ENCODE results near the gene INPP5A.

Gene INPP5A

GRCh38 chr10:132556994-132557441 lies 19.4 kb downstream of the INPP5A start:
- Histone ChIP-seq H3K4me3 (ENCODE audit: low read length) (no peak overlapping the region), H3K36me3 (ENCODE audit: control insufficient read depth, insufficient read depth, low read length, severe bottlenecking) (no peaks in the 10 kb centered on the region), H3K9ac (ENCODE audit: low read length) (no peak overlapping the region), H3K27me3 (replicated peaks; ENCODE audit: control insufficient read depth, insufficient read depth, low read length) (no peaks in the 10 kb centered on the region), H3K9me3 (ENCODE audit: control insufficient read depth, low read length) (no peaks in the 10 kb centered on the region), H3K4me1 (ENCODE audit: control insufficient read depth, insufficient read depth, low read length) (no peaks in the 10 kb centered on the region)
- no peak for DNase-seq (ENCODE audit: low read depth)

GRCh38 chr10:132557696-132558515 lies 20.3 kb downstream of the INPP5A start:
- no peaks in the 10 kb centered on the region for H3K4me1 ChIP-seq (ENCODE audit: control insufficient read depth, insufficient read depth, low read length)
- H3K9ac ChIP-seq (ENCODE audit: low read length) = no peak overlapping the region
- no peaks in the 10 kb centered on the region for H3K36me3 ChIP-seq (ENCODE audit: control insufficient read depth, insufficient read depth, low read length, severe bottlenecking)
- no peaks in the 10 kb centered on the region for H3K9me3 ChIP-seq (ENCODE audit: control insufficient read depth, low read length)
- no peak for DNase-seq (ENCODE audit: low read depth)
- no peaks in the 10 kb centered on the region for H3K27me3 ChIP-seq (replicated peaks; ENCODE audit: control insufficient read depth, insufficient read depth, low read length)
- no peak overlapping the region for H3K4me3 ChIP-seq (ENCODE audit: low read length)

GRCh38 chr10:132558516-132559413 lies 21.2 kb downstream of the INPP5A start:
- Histone ChIP-seq H3K4me3 (ENCODE audit: low read length) (no peak overlapping the region), H3K9me3 (ENCODE audit: control insufficient read depth, low read length) (no peaks in the 10 kb centered on the region), H3K36me3 (ENCODE audit: control insufficient read depth, insufficient read depth, low read length, severe bottlenecking) (no peaks in the 10 kb centered on the region), H3K27me3 (replicated peaks; ENCODE audit: control insufficient read depth, insufficient read depth, low read length) (no peaks in the 10 kb centered on the region), H3K9ac (ENCODE audit: low read length) (no peak overlapping the region), H3K4me1 (ENCODE audit: control insufficient read depth, insufficient read depth, low read length) (no peaks in the 10 kb centered on the region)
- no peak for DNase-seq (ENCODE audit: low read depth)

GRCh38 chr10:132559538-132559937 lies 22.0 kb downstream of the INPP5A start:
- H3K9ac ChIP-seq (ENCODE audit: low read length) = no peak overlapping the region
- no peak for DNase-seq (ENCODE audit: low read depth)
- H3K36me3 ChIP-seq (ENCODE audit: control insufficient read depth, insufficient read depth, low read length, severe bottlenecking) = no peaks in the 10 kb centered on the region
- no peaks in the 10 kb centered on the region for H3K9me3 ChIP-seq (ENCODE audit: control insufficient read depth, low read length)
- H3K4me1 ChIP-seq (ENCODE audit: control insufficient read depth, insufficient read depth, low read length) = no peaks in the 10 kb centered on the region
- H3K27me3 ChIP-seq (replicated peaks; ENCODE audit: control insufficient read depth, insufficient read depth, low read length) = no peaks in the 10 kb centered on the region
- H3K4me3 ChIP-seq (ENCODE audit: low read length) = no peak overlapping the region

- Histone ChIP-seq H3K4me1 (ENCODE audit: control insufficient read depth, insufficient read depth, low read length) (no peaks in the 10 kb centered on the region), H3K27me3 (replicated peaks; ENCODE audit: control insufficient read depth, insufficient read depth, low read length) (no peaks in the 10 kb centered on the region), H3K9ac (ENCODE audit: low read length) (no peak overlapping the region), H3K4me3 (ENCODE audit: low read length) (no peak overlapping the region), H3K36me3 (ENCODE audit: control insufficient read depth, insufficient read depth, low read length, severe bottlenecking) (no peaks in the 10 kb centered on the region), H3K9me3 (ENCODE audit: control insufficient read depth, low read length) (no peaks in the 10 kb centered on the region)
- DNase-seq (ENCODE audit: low read depth) = peak; percentile 6
Observed at GRCh38 chr10:132560241-132560731, 22.7 kb downstream of the INPP5A start.

GRCh38 chr10:132562177-132562915 lies 24.8 kb downstream of the INPP5A start:
- no peak overlapping the region for H3K9ac ChIP-seq (ENCODE audit: low read length)
- H3K36me3 ChIP-seq (ENCODE audit: control insufficient read depth, insufficient read depth, low read length, severe bottlenecking) = no peaks in the 10 kb centered on the region
- no peak for DNase-seq (ENCODE audit: low read depth)
- H3K4me1 ChIP-seq (ENCODE audit: control insufficient read depth, insufficient read depth, low read length) = no peaks in the 10 kb centered on the region
- H3K9me3 ChIP-seq (ENCODE audit: control insufficient read depth, low read length) = no peaks in the 10 kb centered on the region
- H3K4me3 ChIP-seq (ENCODE audit: low read length) = no peak overlapping the region
- H3K27me3 ChIP-seq (replicated peaks; ENCODE audit: control insufficient read depth, insufficient read depth, low read length) = no peaks in the 10 kb centered on the region

- no peak for DNase-seq (ENCODE audit: low read depth)
- Histone ChIP-seq H3K9ac (ENCODE audit: low read length) (no peak overlapping the region), H3K9me3 (ENCODE audit: control insufficient read depth, low read length) (no peaks in the 10 kb centered on the region), H3K4me1 (ENCODE audit: control insufficient read depth, insufficient read depth, low read length) (no peaks in the 10 kb centered on the region), H3K27me3 (replicated peaks; ENCODE audit: control insufficient read depth, insufficient read depth, low read length) (no peaks in the 10 kb centered on the region), H3K4me3 (ENCODE audit: low read length) (no peak overlapping the region), H3K36me3 (ENCODE audit: control insufficient read depth, insufficient read depth, low read length, severe bottlenecking) (no peaks in the 10 kb centered on the region)
Observed at GRCh38 chr10:132562916-132563456, 25.4 kb downstream of the INPP5A start.

- Histone ChIP-seq H3K9me3 (ENCODE audit: control insufficient read depth, low read length) (no peaks in the 10 kb centered on the region), H3K36me3 (ENCODE audit: control insufficient read depth, insufficient read depth, low read length, severe bottlenecking) (no peaks in the 10 kb centered on the region), H3K4me1 (ENCODE audit: control insufficient read depth, insufficient read depth, low read length) (no peaks in the 10 kb centered on the region), H3K4me3 (ENCODE audit: low read length) (no peak overlapping the region), H3K9ac (ENCODE audit: low read length) (no peak overlapping the region), H3K27me3 (replicated peaks; ENCODE audit: control insufficient read depth, insufficient read depth, low read length) (no peaks in the 10 kb centered on the region)
- no peak for DNase-seq (ENCODE audit: low read depth)
Observed at GRCh38 chr10:132563485-132564248, 26.1 kb downstream of the INPP5A start.

GRCh38 chr10:132564249-132564605 lies 26.6 kb downstream of the INPP5A start:
- H3K27me3 ChIP-seq (replicated peaks; ENCODE audit: control insufficient read depth, insufficient read depth, low read length) = no peaks in the 10 kb centered on the region
- H3K36me3 ChIP-seq (ENCODE audit: control insufficient read depth, insufficient read depth, low read length, severe bottlenecking) = no peaks in the 10 kb centered on the region
- H3K9ac ChIP-seq (ENCODE audit: low read length) = no peak overlapping the region
- no peaks in the 10 kb centered on the region for H3K9me3 ChIP-seq (ENCODE audit: control insufficient read depth, low read length)
- DNase-seq (ENCODE audit: low read depth) = no peak
- no peak overlapping the region for H3K4me3 ChIP-seq (ENCODE audit: low read length)
- no peaks in the 10 kb centered on the region for H3K4me1 ChIP-seq (ENCODE audit: control insufficient read depth, insufficient read depth, low read length)

- Histone ChIP-seq H3K27me3 (replicated peaks; ENCODE audit: control insufficient read depth, insufficient read depth, low read length) (no peaks in the 10 kb centered on the region), H3K9me3 (ENCODE audit: control insufficient read depth, low read length) (no peaks in the 10 kb centered on the region), H3K36me3 (ENCODE audit: control insufficient read depth, insufficient read depth, low read length, severe bottlenecking) (no peaks in the 10 kb centered on the region), H3K4me1 (ENCODE audit: control insufficient read depth, insufficient read depth, low read length) (no peaks in the 10 kb centered on the region), H3K4me3 (ENCODE audit: low read length) (no peak overlapping the region), H3K9ac (ENCODE audit: low read length) (no peak overlapping the region)
- no peak for DNase-seq (ENCODE audit: low read depth)
Observed at GRCh38 chr10:132564690-132565089, 27.1 kb downstream of the INPP5A start.

All from adipocyte (in vitro differentiated cells).